ENCODE data around the gene VAV3.

- TF ChIP-seq CTCF (IDR thresholded peaks at IDR 0.05) (no peak), RAD21 (IDR thresholded peaks at IDR 0.05; ENCODE audit: low read length) (no peak), RCOR1 (IDR thresholded peaks at IDR 0.05; ENCODE audit: low read length) (no peak), YY1 (IDR thresholded peaks at IDR 0.05; ENCODE audit: low read depth) (no peak), EP300 (IDR thresholded peaks at IDR 0.05; ENCODE audit: borderline replicate concordance in 1 of 2, low read depth in 1 of 2, low read length in 1 of 2) (no peak)
Observed at GRCh38 chr1:107597290-107597689, 367.7 kb downstream of the VAV3 start.
